ENCODE measurements around the gene AR. TPM values are rescaled to one million over a fixed set of nuclear protein-coding genes. Genes with fewer than 3 reads are reported as not detected.
A peak's percentile ranks its signal among the peaks of the same experiment; 100 is the strongest.

Gene AR, protein sequence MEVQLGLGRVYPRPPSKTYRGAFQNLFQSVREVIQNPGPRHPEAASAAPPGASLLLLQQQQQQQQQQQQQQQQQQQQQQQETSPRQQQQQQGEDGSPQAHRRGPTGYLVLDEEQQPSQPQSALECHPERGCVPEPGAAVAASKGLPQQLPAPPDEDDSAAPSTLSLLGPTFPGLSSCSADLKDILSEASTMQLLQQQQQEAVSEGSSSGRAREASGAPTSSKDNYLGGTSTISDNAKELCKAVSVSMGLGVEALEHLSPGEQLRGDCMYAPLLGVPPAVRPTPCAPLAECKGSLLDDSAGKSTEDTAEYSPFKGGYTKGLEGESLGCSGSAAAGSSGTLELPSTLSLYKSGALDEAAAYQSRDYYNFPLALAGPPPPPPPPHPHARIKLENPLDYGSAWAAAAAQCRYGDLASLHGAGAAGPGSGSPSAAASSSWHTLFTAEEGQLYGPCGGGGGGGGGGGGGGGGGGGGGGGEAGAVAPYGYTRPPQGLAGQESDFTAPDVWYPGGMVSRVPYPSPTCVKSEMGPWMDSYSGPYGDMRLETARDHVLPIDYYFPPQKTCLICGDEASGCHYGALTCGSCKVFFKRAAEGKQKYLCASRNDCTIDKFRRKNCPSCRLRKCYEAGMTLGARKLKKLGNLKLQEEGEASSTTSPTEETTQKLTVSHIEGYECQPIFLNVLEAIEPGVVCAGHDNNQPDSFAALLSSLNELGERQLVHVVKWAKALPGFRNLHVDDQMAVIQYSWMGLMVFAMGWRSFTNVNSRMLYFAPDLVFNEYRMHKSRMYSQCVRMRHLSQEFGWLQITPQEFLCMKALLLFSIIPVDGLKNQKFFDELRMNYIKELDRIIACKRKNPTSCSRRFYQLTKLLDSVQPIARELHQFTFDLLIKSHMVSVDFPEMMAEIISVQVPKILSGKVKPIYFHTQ
- total RNA-seq (2014; rRNA removed) (not detected in 2 replicates), Bru-seq, nascent RNA (percentile 12 among the genes with signal in this experiment), BruChase-seq, experiment 1, labeled RNA remaining after a 6-hour chase (percentile 12 among the genes with signal in this experiment), BruChase-seq, experiment 2, labeled RNA remaining after a 2-hour chase (percentile 9 among the genes with signal in this experiment)
- long read RNA-seq: 0 reads

GRCh38 chrX:67543818-67544217 is at the start of gene AR:
TSS of gene AR (plus strand) at chrX:67544021. CDS start at chrX:67545147, 1,126 bp downstream.
- H2AFZ ChIP-seq (ENCODE audit: low read length): no peak within 1 kb of the TSS
- H4K20me1 ChIP-seq (ENCODE audit: low read length): no peaks in the 10 kb centered on the region
- H3K9me3 ChIP-seq (ENCODE audit: low read length): no peaks in the 10 kb centered on the region
- no peaks in the 10 kb centered on the region for H3K36me3 ChIP-seq (ENCODE audit: low read depth, low read length)
- H3F3A ChIP-seq (ENCODE audit: low read length, unreplicated experiment): no peaks in the 10 kb centered on the region
- peak within 1 kb of the TSS; percentile 46 for H3K4me2 ChIP-seq (ENCODE audit: low read length)
- no peak within 1 kb of the TSS for H3K27ac ChIP-seq (ENCODE audit: low read length)
- peak within 1 kb of the TSS; percentile 42 for H3K4me3 ChIP-seq (ENCODE audit: low read length)
- no peak for TF ChIP-seq EZH2phosphoT487 (IDR thresholded peaks at IDR 0.05; ENCODE audit: borderline replicate concordance, low read length)
- no peak for TF ChIP-seq EZH2 (IDR thresholded peaks at IDR 0.05; ENCODE audit: low read length, unreplicated experiment)
- no peak for TF ChIP-seq CTCF (conservative IDR thresholded peaks at IDR 0.05; ENCODE audit: low read depth, low read length)
- DNase-seq (no peak), ATAC-seq (no peak; the same call in 1 of the 2 replicates)
- H3K4me1 ChIP-seq (ENCODE audit: insufficient read depth, low read length): no peaks in the 10 kb centered on the region
- BruUV-seq (replicated peaks): no TSS peak
- H3K27me3 ChIP-seq (ENCODE audit: low read length): peaks cover 56% of the 10 kb centered on the region
- intact Hi-C loops (cut with micrococcal nuclease): no loop called here
- ChIA-PET POLR2A (ENCODE audit: unreplicated experiment) (no interaction called here), CTCF (no interaction called here)
- no peak within 1 kb of the TSS for H3K9ac ChIP-seq (ENCODE audit: low read length)
- H3K79me2 ChIP-seq (ENCODE audit: low read length): no peaks in the 10 kb centered on the region
- no peaks in the 10 kb centered on the region for H3K9me2 ChIP-seq (replicated peaks; ENCODE audit: low read length)

- no peaks in the 10 kb centered on the region for H3F3A ChIP-seq (ENCODE audit: low read length, unreplicated experiment)
- ChIA-PET POLR2A (ENCODE audit: unreplicated experiment) (no interaction called here), CTCF (no interaction called here)
- no peak overlapping the region for H3K9ac ChIP-seq (ENCODE audit: low read length)
- ATAC-seq (no peak), DNase-seq (no peak)
- TF ChIP-seq EZH2 (IDR thresholded peaks at IDR 0.05; ENCODE audit: low read length, unreplicated experiment) (no peak), CTCF (conservative IDR thresholded peaks at IDR 0.05; ENCODE audit: low read depth, low read length) (no peak)
- no peaks in the 10 kb centered on the region for H3K9me2 ChIP-seq (replicated peaks; ENCODE audit: low read length)
- no peak overlapping the region for H3K4me3 ChIP-seq (ENCODE audit: low read length)
- intact Hi-C loops (cut with micrococcal nuclease): no loop called here
- H4K20me1 ChIP-seq (ENCODE audit: low read length): no peaks in the 10 kb centered on the region
- H3K27ac ChIP-seq (ENCODE audit: low read length): no peak overlapping the region
- H3K79me2 ChIP-seq (ENCODE audit: low read length): no peaks in the 10 kb centered on the region
- H2AFZ ChIP-seq (ENCODE audit: low read length): no peak overlapping the region
- H3K4me1 ChIP-seq (ENCODE audit: insufficient read depth, low read length): no peaks in the 10 kb centered on the region
- no peaks in the 10 kb centered on the region for H3K9me3 ChIP-seq (ENCODE audit: low read length)
- no peaks in the 10 kb centered on the region for H3K36me3 ChIP-seq (ENCODE audit: low read depth, low read length)
- H3K27me3 ChIP-seq (ENCODE audit: low read length): no peaks in the 10 kb centered on the region
- H3K4me2 ChIP-seq (ENCODE audit: low read length): no peak overlapping the region
- no TSS peak for BruUV-seq (replicated peaks)
Observed at GRCh38 chrX:67500617-67501016, 43.2 kb upstream of the AR start.
